H9 (cell line): ENCODE results near the gene FAM193A. TPM values are rescaled to one million over a fixed set of nuclear protein-coding genes. Genes with fewer than 3 reads are reported as not detected.
A peak's percentile ranks its signal among the peaks of the same experiment; 100 is the strongest.

Experiments
- DNase-seq: peaks from one replicate; pipeline ENCODE4 v3.0.0-alpha.2; 2017
- H2AFZ ChIP-seq: one replicate; pipeline ENCODE4 v1.6.1; 2013; ENCODE audit warnings: mild to moderate bottlenecking, low read length, control low read depth, moderate library complexity
- H2AK5ac ChIP-seq: 2 replicates; pipeline ENCODE4 v1.6.1; 2013; ENCODE audit warnings: low read length, control low read depth, mixed read lengths; ENCODE audit not compliant: insufficient read length
- H2BK120ac ChIP-seq: one replicate; pipeline ENCODE4 v1.6.1; 2013; ENCODE audit warnings: low read depth, mild to moderate bottlenecking, low read length, control low read depth, inconsistent platforms; ENCODE audit not compliant: poor library complexity, severe bottlenecking
- H2BK12ac ChIP-seq: 2 replicates; pipeline ENCODE4 v1.6.1; 2013; ENCODE audit warnings: low read length, control low read depth, mixed read lengths, low read depth; ENCODE audit not compliant: insufficient read length
- H2BK15ac ChIP-seq: 2 replicates; pipeline ENCODE4 v1.6.1; 2013; ENCODE audit warnings: low read depth, low read length, control low read depth
- H2BK20ac ChIP-seq: one replicate; pipeline ENCODE4 v1.6.1; 2013; ENCODE audit warnings: low read depth, mild to moderate bottlenecking, low read length, control low read depth, inconsistent platforms; ENCODE audit not compliant: poor library complexity, severe bottlenecking
- H2BK5ac ChIP-seq: 2 replicates; pipeline ENCODE4 v1.6.1; 2013; ENCODE audit warnings: low read length, control low read depth, mixed read lengths; ENCODE audit not compliant: insufficient read length
- H3K14ac ChIP-seq: 2 replicates; pipeline ENCODE4 v1.6.1; 2013; ENCODE audit warnings: low read length, control low read depth; ENCODE audit not compliant: insufficient read depth
- H3K18ac ChIP-seq: 2 replicates; pipeline ENCODE4 v1.6.1; 2013; ENCODE audit warnings: low read depth, mild to moderate bottlenecking, mixed read lengths, low read length, control low read depth; ENCODE audit not compliant: insufficient read length
- H3K23ac ChIP-seq: 2 replicates; pipeline ENCODE4 v1.6.1; 2013; ENCODE audit warnings: low read length, control low read depth, mixed read lengths, low read depth; ENCODE audit not compliant: insufficient read length
- H3K23me2 ChIP-seq: 2 replicates; pipeline ENCODE4 v1.6.1; 2013; ENCODE audit warnings: low read depth, mild to moderate bottlenecking, mixed read lengths, low read length, control low read depth; ENCODE audit not compliant: insufficient read length, poor library complexity, severe bottlenecking
- H3K27ac ChIP-seq: 2 replicates; pipeline ENCODE4 v1.5.1; 2013; ENCODE audit warnings: low read length, control low read depth, mixed read lengths, low read depth; ENCODE audit not compliant: insufficient read length
- H3K27me3 ChIP-seq: 2 replicates; pipeline ENCODE4 v1.6.1; 2013; ENCODE audit warnings: low read length, control low read depth, inconsistent platforms; ENCODE audit not compliant: insufficient read depth
- H3K4ac ChIP-seq: 2 replicates; pipeline ENCODE4 v1.6.1; 2013; ENCODE audit warnings: low read depth, mild to moderate bottlenecking, control low read depth, inconsistent platforms, low read length, moderate library complexity
- H3K4me1 ChIP-seq: 2 replicates; pipeline ENCODE4 v1.6.1; 2013; ENCODE audit warnings: low read length, control low read depth, inconsistent platforms; ENCODE audit not compliant: insufficient read depth
- H3K4me2 ChIP-seq: 2 replicates; pipeline ENCODE4 v1.6.1; 2013; ENCODE audit warnings: low read length, control low read depth, mixed read lengths; ENCODE audit not compliant: insufficient read length, insufficient read depth
- H3K56ac ChIP-seq: 2 replicates; pipeline ENCODE4 v1.6.1; 2013; ENCODE audit warnings: low read depth, mild to moderate bottlenecking, mixed read lengths, low read length, control low read depth; ENCODE audit not compliant: insufficient read length
- H3K79me1 ChIP-seq: 2 replicates; pipeline ENCODE4 v1.6.1; 2013; ENCODE audit warnings: low read depth, mild to moderate bottlenecking, moderate library complexity, low read length, control low read depth, inconsistent platforms; ENCODE audit not compliant: insufficient read depth, poor library complexity, severe bottlenecking
- H3K79me2 ChIP-seq: 2 replicates; pipeline ENCODE4 v1.6.1; 2013; ENCODE audit warnings: low read length, control low read depth, inconsistent platforms; ENCODE audit not compliant: insufficient read depth
- H3K9ac ChIP-seq: 2 replicates; pipeline ENCODE4 v1.6.1; 2013; ENCODE audit warnings: low read length, control low read depth, mixed read lengths; ENCODE audit not compliant: insufficient read length; ENCODE audit errors: extremely low read depth
- H3K9me3 ChIP-seq: one replicate; pipeline ENCODE4 v1.6.1; 2013; ENCODE audit warnings: low read depth, low read length, inconsistent platforms; ENCODE audit not compliant: control insufficient read depth
- H3T11ph ChIP-seq: one replicate; pipeline ENCODE4 v1.6.1; 2013; ENCODE audit warnings: mild to moderate bottlenecking, low read length, control low read depth, inconsistent platforms
- H4K20me1 ChIP-seq: one replicate; pipeline ENCODE4 v1.6.1; 2013; ENCODE audit not compliant: control insufficient read depth, insufficient read length, insufficient read depth
- H4K5ac ChIP-seq: 2 replicates; pipeline ENCODE4 v1.6.1; 2013; ENCODE audit warnings: low read depth, mild to moderate bottlenecking, mixed read lengths, low read length, control low read depth; ENCODE audit not compliant: insufficient read length
- H4K8ac ChIP-seq: replicated peaks from 2 replicates; pipeline ENCODE4 v1.6.1; 2013; ENCODE audit warnings: low read length, control low read depth, mixed read lengths, low read depth; ENCODE audit not compliant: insufficient read length
- H4K91ac ChIP-seq: 2 replicates; pipeline ENCODE4 v1.6.1; 2013; ENCODE audit warnings: low read depth, mild to moderate bottlenecking, moderate library complexity, mixed read lengths, low read length, control low read depth; ENCODE audit not compliant: insufficient read length
- H3K27ac Mint-ChIP-seq, 3 experiments: 2 replicates in 2 of 3; 3 replicates in 1 of 3; pipeline ENCODE4 v1.8.0; 2020 to 2021; ENCODE audit warnings: mixed read lengths in 3 of 3, mild to moderate bottlenecking in 1 of 3, moderate library complexity in 1 of 3
- H3K27me3 Mint-ChIP-seq: 2 replicates; pipeline ENCODE4 v1.8.0; 2021; ENCODE audit warnings: low read depth, mild to moderate bottlenecking, moderate library complexity, mixed read lengths
- H3K36me3 Mint-ChIP-seq, 3 experiments: 2 replicates in 2 of 3; 3 replicates in 1 of 3; pipeline ENCODE4 v1.8.0; 2020 to 2021; ENCODE audit warnings: low read depth in 3 of 3, mixed read lengths in 3 of 3; ENCODE audit not compliant: insufficient read depth in 1 of 3
- H3K4me1 Mint-ChIP-seq, 2 experiments: 2 replicates each; pipeline ENCODE4 v1.8.0; 2020; ENCODE audit warnings: mixed read lengths in 2 of 2
- H3K4me3 Mint-ChIP-seq, 2 experiments: 2 replicates in 1 of 2; 3 replicates in 1 of 2; pipeline ENCODE4 v1.8.0; 2020 to 2021; ENCODE audit warnings: mild to moderate bottlenecking in 2 of 2, mixed read lengths in 2 of 2, moderate library complexity in 1 of 2
- H3K9me3 Mint-ChIP-seq, 2 experiments: 2 replicates in 1 of 2; 3 replicates in 1 of 2; pipeline ENCODE4 v1.8.0; 2020; ENCODE audit warnings: mild to moderate bottlenecking in 2 of 2, mixed read lengths in 2 of 2, moderate library complexity in 1 of 2
- WGBS: extraction: QIAGEN DNeasy Blood & Tissue Kit; methylation state at CpG from one replicate; pipeline ENCODE4 v1.1.7; 2013; ENCODE audit warnings: missing lambda C conversion rate, low lambda C conversion rate, mixed read lengths; ENCODE audit not compliant: insufficient read length; ENCODE audit errors: extremely low coverage; 5-methylcytosine and 5-hydroxymethylcytosine counted together
- total RNA-seq: library from RNA; stranded (reverse); gene quantifications from 2 replicates; pipeline ENCODE4 v1.2.1, GENCODE V29; 2021
- TF ChIP-seq, protein P1 (sequence below): fragments of 200-600 bp; sonication (generic); conservative IDR thresholded peaks from 3 replicates; pipeline ENCODE4 v1.8.0; 2021; ENCODE audit warnings: antibody characterized with exemption, mild to moderate bottlenecking

FAM193A gene
- total RNA-seq, 1 experiment from 2014 or later = 36.9 TPM

DNA sequence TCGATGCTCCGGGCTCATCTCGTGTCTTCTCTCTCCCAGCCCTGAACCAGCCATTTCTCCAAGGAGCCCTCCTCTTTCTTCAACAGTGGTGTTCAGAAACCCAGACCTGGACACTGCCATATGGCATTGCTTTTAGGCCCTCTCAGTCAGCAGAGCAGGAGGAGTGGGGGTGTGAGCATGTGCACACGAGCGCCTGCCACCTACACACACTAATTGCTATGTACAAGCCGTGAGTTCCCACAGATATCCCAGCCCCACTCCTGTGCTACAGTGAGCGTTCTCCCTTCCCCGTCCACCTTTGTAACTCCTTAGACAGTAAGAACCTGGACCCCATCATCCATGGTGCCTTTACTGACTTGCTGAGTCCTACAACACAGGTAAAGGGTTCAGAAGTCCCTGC, 165.9 kb downstream of the FAM193A start:
- Histone ChIP-seq H2BK20ac (no peak overlapping the region), H4K8ac (no peak overlapping the region), H3K23ac (no peak overlapping the region), H3K9me3 (no peaks in the 10 kb centered on the region), H3K14ac (no peak overlapping the region), H4K91ac (no peak overlapping the region), H3K4me2 (no peak overlapping the region), H2BK120ac (no peak overlapping the region), H4K20me1 (no peaks in the 10 kb centered on the region), H3K9ac (no peak overlapping the region), H3K79me1 (no peaks in the 10 kb centered on the region), H4K5ac (no peak overlapping the region), H2AFZ (no peak overlapping the region), H3K79me2 (no peaks in the 10 kb centered on the region), H2BK12ac (no peak overlapping the region), H2BK5ac (no peak overlapping the region), H3K4ac (no peak overlapping the region), H2AK5ac (no peak overlapping the region), H3K18ac (no peak overlapping the region), H3K27ac (no peak overlapping the region), H2BK15ac (no peak overlapping the region), H3T11ph (no peak overlapping the region), H3K27me3 (no peaks in the 10 kb centered on the region), H3K4me1 (no peaks in the 10 kb centered on the region), H3K56ac (no peak overlapping the region), H3K23me2 (no peaks in the 10 kb centered on the region)
- TF ChIP-seq, protein P1, sequence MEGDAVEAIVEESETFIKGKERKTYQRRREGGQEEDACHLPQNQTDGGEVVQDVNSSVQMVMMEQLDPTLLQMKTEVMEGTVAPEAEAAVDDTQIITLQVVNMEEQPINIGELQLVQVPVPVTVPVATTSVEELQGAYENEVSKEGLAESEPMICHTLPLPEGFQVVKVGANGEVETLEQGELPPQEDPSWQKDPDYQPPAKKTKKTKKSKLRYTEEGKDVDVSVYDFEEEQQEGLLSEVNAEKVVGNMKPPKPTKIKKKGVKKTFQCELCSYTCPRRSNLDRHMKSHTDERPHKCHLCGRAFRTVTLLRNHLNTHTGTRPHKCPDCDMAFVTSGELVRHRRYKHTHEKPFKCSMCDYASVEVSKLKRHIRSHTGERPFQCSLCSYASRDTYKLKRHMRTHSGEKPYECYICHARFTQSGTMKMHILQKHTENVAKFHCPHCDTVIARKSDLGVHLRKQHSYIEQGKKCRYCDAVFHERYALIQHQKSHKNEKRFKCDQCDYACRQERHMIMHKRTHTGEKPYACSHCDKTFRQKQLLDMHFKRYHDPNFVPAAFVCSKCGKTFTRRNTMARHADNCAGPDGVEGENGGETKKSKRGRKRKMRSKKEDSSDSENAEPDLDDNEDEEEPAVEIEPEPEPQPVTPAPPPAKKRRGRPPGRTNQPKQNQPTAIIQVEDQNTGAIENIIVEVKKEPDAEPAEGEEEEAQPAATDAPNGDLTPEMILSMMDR = no peak
- H3K4me3 Mint-ChIP-seq = no peak overlapping the region
- WGBS = no CpG with 5 or more reads among the region's 8 CpGs
- peak overlapping the region in 1 of 3 experiments; percentile 66; a peak in 2 of 7 replicates for H3K27ac Mint-ChIP-seq
- peaks cover 31 to 86% (median 78%) of the 10 kb centered on the region in 3 experiments; a peak in 6 of 7 replicates for H3K36me3 Mint-ChIP-seq
- no peaks in the 10 kb centered on the region for H3K9me3 Mint-ChIP-seq
- H3K27me3 Mint-ChIP-seq = no peaks in the 10 kb centered on the region
- H3K4me1 Mint-ChIP-seq = no peaks in the 10 kb centered on the region
- DNase-seq = no peak
